K562 (cell line): ENCODE data around the gene MYOM1. TPM values are rescaled to one million over a fixed set of nuclear protein-coding genes. Genes with fewer than 3 reads are reported as not detected.

Source experiments
- ARID3B ChIP-seq: fragments of 250-450 bp; sonication (Bioruptor Pico); IDR thresholded peaks from 2 replicates; pipeline ENCODE4 v1.4.0; 2020; ENCODE audit warnings: borderline replicate concordance
- CEBPZ ChIP-seq: fragments of 150-350 bp; IDR thresholded peaks from 2 replicates; pipeline ENCODE4 v1.6.1; 2014; ENCODE audit warnings: low read depth, mild to moderate bottlenecking, low read length, borderline replicate concordance
- COPS2 ChIP-seq: fragments of 450-650 bp; conservative IDR thresholded peaks from 2 replicates; pipeline ENCODE4 v1.6.1; 2016; ENCODE audit warnings: mild to moderate bottlenecking, moderate library complexity
- CREBBP ChIP-seq: IDR thresholded peaks from one replicate; pipeline ENCODE4 v1.6.1; 2012; ENCODE audit warnings: low read depth, mild to moderate bottlenecking, control low read depth, inconsistent platforms, low read length
- DNMT1 ChIP-seq: fragments of 450-650 bp; IDR thresholded peaks from 2 replicates; pipeline ENCODE4 v1.6.1; 2016; ENCODE audit warnings: antibody characterized with exemption, mild to moderate bottlenecking
- ERF ChIP-seq: fragments of 450-650 bp; formaldehyde crosslinking; IDR thresholded peaks from 2 replicates; pipeline ENCODE4 v1.4.0; 2020; ENCODE audit warnings: mild to moderate bottlenecking, mixed read lengths
- FOXP1 ChIP-seq: sonication (generic); formaldehyde crosslinking; IDR thresholded peaks from 2 replicates; pipeline ENCODE4 v1.8.0; 2022; ENCODE audit warnings: mild to moderate bottlenecking, missing genetic modification reagents
- GABPA ChIP-seq: fragments of 200-800 bp; sonication (Bioruptor generic); conservative IDR thresholded peaks from 2 replicates; pipeline ENCODE4 v1.6.1; 2016; ENCODE audit warnings: low read depth, missing genetic modification characterization, missing compliant biosample characterization
- HMG20A ChIP-seq: fragments of 450-650 bp; formaldehyde crosslinking; conservative IDR thresholded peaks from 2 replicates; pipeline ENCODE4 v1.4.0; 2020; ENCODE audit warnings: mild to moderate bottlenecking, mixed read lengths
- HMG20B ChIP-seq: fragments of 250-450 bp; sonication (Bioruptor Pico); IDR thresholded peaks from 2 replicates; pipeline ENCODE4 v1.5.0; 2021; ENCODE audit warnings: mild to moderate bottlenecking
- HNRNPL ChIP-seq: fragments of 200-400 bp; formaldehyde crosslinking; IDR thresholded peaks from 2 replicates; pipeline ENCODE4 v1.6.1; 2017; ENCODE audit warnings: low read depth, mild to moderate bottlenecking, low read length
- KLF10 ChIP-seq: fragments of 250-450 bp; sonication (Bioruptor Pico); IDR thresholded peaks from 2 replicates; pipeline ENCODE4 v1.6.1; 2021; ENCODE audit warnings: matching md5 sums
- THRAP3 ChIP-seq: fragments of 450-650 bp; IDR thresholded peaks from 2 replicates; pipeline ENCODE4 v1.6.1; 2016; ENCODE audit warnings: mild to moderate bottlenecking, inconsistent platforms, borderline replicate concordance
- XRCC3 ChIP-seq: fragments of 450-650 bp; IDR thresholded peaks from 2 replicates; pipeline ENCODE4 v1.6.1; 2017; ENCODE audit warnings: mild to moderate bottlenecking, moderate library complexity
- XRCC5 ChIP-seq: fragments of 200-400 bp; formaldehyde crosslinking; IDR thresholded peaks from 2 replicates; pipeline ENCODE4 v1.6.1; 2017; ENCODE audit warnings: low read depth, mild to moderate bottlenecking, low read length
- ZBED1 ChIP-seq: IDR thresholded peaks from 2 replicates; pipeline ENCODE4 v1.6.1; 2014
- ZBTB8A ChIP-seq: fragments of 450-650 bp; IDR thresholded peaks from 2 replicates; pipeline ENCODE4 v1.6.1; 2018; ENCODE audit warnings: mild to moderate bottlenecking, moderate library complexity; ENCODE audit not compliant: partially characterized antibody
- ZEB2 ChIP-seq: fragments of 450-650 bp; IDR thresholded peaks from 2 replicates; pipeline ENCODE4 v1.6.1; 2016
- ZNF449 ChIP-seq: fragments of 250-450 bp; sonication (Bioruptor Pico); IDR thresholded peaks from 2 replicates; pipeline ENCODE4 v1.8.0; 2022; ENCODE audit warnings: moderate library complexity, mild to moderate bottlenecking, inconsistent platforms
- polyA plus RNA-seq, 8 experiments: library from polyadenylated mRNA; depleted of rRNA in 4 of 8; stranded (reverse) in 5 of 8; unstranded in 3 of 8; fragments of >200 nt; fragmentation: Nextera tagmentation in 2 of 8; fragmentation: Illumina TruSeq in 1 of 8; extraction: Ambion mirVana in 2 of 8; extraction: Trizol in 1 of 8; gene quantifications; 2 replicates each; pipeline versions ENCODE4 v1.2.1 to v1.2.3, GENCODE V29; 2011 to 2014; ENCODE audit warnings: inconsistent platforms in 1 of 8, missing spikeins in 1 of 8
- total RNA-seq, 7 experiments: library from RNA; depleted of rRNA in 6 of 7; stranded (reverse); fragments of >200 nt in 6 of 7; fragmentation: Illumina TruSeq in 2 of 7; extraction: Trizol in 2 of 7; gene quantifications; 2 replicates each; pipeline versions ENCODE4 v1.2.1 to v1.2.3, GENCODE V29; 2011 to 2021; ENCODE audit warnings: low replicate concordance in 1 of 7
- TF ChIP-seq, protein P1 (sequence below): sonication (generic); formaldehyde crosslinking; IDR thresholded peaks from 2 replicates; pipeline ENCODE4 v1.8.1; 2023; ENCODE audit warnings: mild to moderate bottlenecking, missing genetic modification reagents

The MYOM1 gene
- total and polyA plus RNA-seq, 9 of the 15 experiments (the other 6 are each of a cell fraction or from before 2014, with no cell fraction given) = 0.01 to 0.62 (median 0.25) TPM

GRCh38 chr18:3262234-3263131, 42.7 kb upstream of the MYOM1 start (continued):
- peak; percentile 92 for TF ChIP-seq GABPA (tag)
- TF ChIP-seq ZBTB8A = no peak
- no peak for TF ChIP-seq XRCC3
- TF ChIP-seq COPS2 = no peak
- no peak for TF ChIP-seq THRAP3
- no peak for TF ChIP-seq ERF (CRISPR knock-in tag)
- no peak for TF ChIP-seq HMG20B
- TF ChIP-seq DNMT1 = no peak
- no peak for TF ChIP-seq CREBBP
- TF ChIP-seq HMG20A (CRISPR knock-in tag) = no peak
- TF ChIP-seq FOXP1 (CRISPR knock-in tag) = no peak
- TF ChIP-seq ZNF449 (CRISPR knock-in tag) = no peak
- TF ChIP-seq CEBPZ = no peak
- TF ChIP-seq HNRNPL = no peak
- TF ChIP-seq ZBED1 = no peak
- TF ChIP-seq KLF10 = no peak
- TF ChIP-seq ZEB2 = peak; percentile 50; the same call in 1 of the 2 replicates
- TF ChIP-seq XRCC5 = no peak
- TF ChIP-seq, protein P1, sequence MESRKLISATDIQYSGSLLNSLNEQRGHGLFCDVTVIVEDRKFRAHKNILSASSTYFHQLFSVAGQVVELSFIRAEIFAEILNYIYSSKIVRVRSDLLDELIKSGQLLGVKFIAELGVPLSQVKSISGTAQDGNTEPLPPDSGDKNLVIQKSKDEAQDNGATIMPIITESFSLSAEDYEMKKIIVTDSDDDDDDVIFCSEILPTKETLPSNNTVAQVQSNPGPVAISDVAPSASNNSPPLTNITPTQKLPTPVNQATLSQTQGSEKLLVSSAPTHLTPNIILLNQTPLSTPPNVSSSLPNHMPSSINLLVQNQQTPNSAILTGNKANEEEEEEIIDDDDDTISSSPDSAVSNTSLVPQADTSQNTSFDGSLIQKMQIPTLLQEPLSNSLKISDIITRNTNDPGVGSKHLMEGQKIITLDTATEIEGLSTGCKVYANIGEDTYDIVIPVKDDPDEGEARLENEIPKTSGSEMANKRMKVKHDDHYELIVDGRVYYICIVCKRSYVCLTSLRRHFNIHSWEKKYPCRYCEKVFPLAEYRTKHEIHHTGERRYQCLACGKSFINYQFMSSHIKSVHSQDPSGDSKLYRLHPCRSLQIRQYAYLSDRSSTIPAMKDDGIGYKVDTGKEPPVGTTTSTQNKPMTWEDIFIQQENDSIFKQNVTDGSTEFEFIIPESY (CRISPR knock-in tag) = no peak; the same call in 1 of the 2 replicates
- TF ChIP-seq ARID3B = no peak
